ENCODE data around the gene USO1. TPM values are rescaled to one million over a fixed set of nuclear protein-coding genes. Genes with fewer than 3 reads are reported as not detected.
"Not testable (repeated sequence)": the region's sequence is repeated elsewhere in the genome, so short reads cannot be mapped to it uniquely, and the experiment has no call there.

Gene USO1
- total RNA-seq, 1 donor from 2014 or later, result 48.5 TPM

- Mint-ChIP-seq H3K9me3 (ENCODE audit: unreplicated experiment) (no peaks in the 10 kb centered on the region), H3K27ac (ENCODE audit: unreplicated experiment) (peak overlapping the region; percentile 13), H3K27me3 (ENCODE audit: unreplicated experiment) (no peaks in the 10 kb centered on the region), H3K36me3 (ENCODE audit: low read depth, unreplicated experiment) (no peaks in the 10 kb centered on the region), H3K4me1 (ENCODE audit: unreplicated experiment) (peaks cover 21% of the 10 kb centered on the region), H3K4me3 (ENCODE audit: unreplicated experiment) (no peak overlapping the region)
- no peak for TF ChIP-seq CTCF (IDR thresholded peaks at IDR 0.05; ENCODE audit: unreplicated experiment)
- no peak for DNase-seq (ENCODE audit: low spot score)
These were observed 119.8 kb downstream of the USO1 start for GRCh38 chr4:75844151-75844662.

GRCh38 chr4:75845992-75846391, 121.6 kb downstream of the USO1 start:
- Mint-ChIP-seq H3K27me3 (ENCODE audit: unreplicated experiment) (no peaks in the 10 kb centered on the region), H3K36me3 (ENCODE audit: low read depth, unreplicated experiment) (no peaks in the 10 kb centered on the region), H3K27ac (ENCODE audit: unreplicated experiment) (no peak overlapping the region), H3K4me1 (ENCODE audit: unreplicated experiment) (peaks cover 26% of the 10 kb centered on the region), H3K9me3 (ENCODE audit: unreplicated experiment) (no peaks in the 10 kb centered on the region), H3K4me3 (ENCODE audit: unreplicated experiment) (no peak overlapping the region)
- no peak for DNase-seq (ENCODE audit: low spot score)
- TF ChIP-seq CTCF (IDR thresholded peaks at IDR 0.05; ENCODE audit: unreplicated experiment), result no peak

- Mint-ChIP-seq H3K27ac (ENCODE audit: unreplicated experiment) (peak overlapping the region; percentile 48), H3K4me1 (ENCODE audit: unreplicated experiment) (peaks cover 16% of the 10 kb centered on the region)
- H3K4me3 Mint-ChIP-seq (ENCODE audit: unreplicated experiment); H3K9me3 Mint-ChIP-seq (ENCODE audit: unreplicated experiment); H3K27me3 Mint-ChIP-seq (ENCODE audit: unreplicated experiment); H3K36me3 Mint-ChIP-seq (ENCODE audit: low read depth, unreplicated experiment): not testable (repeated sequence)
- peak; percentile 72 for TF ChIP-seq CTCF (IDR thresholded peaks at IDR 0.05; ENCODE audit: unreplicated experiment)
- peak; percentile 12 for DNase-seq (ENCODE audit: low spot score)
These were observed 123.9 kb downstream of the USO1 start for GRCh38 chr4:75848171-75848760.

- no peak for TF ChIP-seq CTCF (IDR thresholded peaks at IDR 0.05; ENCODE audit: unreplicated experiment)
- Mint-ChIP-seq H3K4me1 (ENCODE audit: unreplicated experiment) (peaks cover 16% of the 10 kb centered on the region), H3K27ac (ENCODE audit: unreplicated experiment) (no peak overlapping the region), H3K27me3 (ENCODE audit: unreplicated experiment) (peaks cover 4% of the 10 kb centered on the region), H3K36me3 (ENCODE audit: low read depth, unreplicated experiment) (no peaks in the 10 kb centered on the region), H3K9me3 (ENCODE audit: unreplicated experiment) (no peaks in the 10 kb centered on the region), H3K4me3 (ENCODE audit: unreplicated experiment) (no peak overlapping the region)
- no peak for DNase-seq (ENCODE audit: low spot score)
These were observed 124.5 kb downstream of the USO1 start for GRCh38 chr4:75848891-75849290.

- H3K36me3 Mint-ChIP-seq (ENCODE audit: low read depth, unreplicated experiment), result no peaks in the 10 kb centered on the region
- no peaks in the 10 kb centered on the region for H3K9me3 Mint-ChIP-seq (ENCODE audit: unreplicated experiment)
- H3K27ac Mint-ChIP-seq (ENCODE audit: unreplicated experiment), result peak overlapping the region; percentile 86
- H3K4me1 Mint-ChIP-seq (ENCODE audit: unreplicated experiment), result peaks cover 13% of the 10 kb centered on the region
- H3K4me3 Mint-ChIP-seq (ENCODE audit: unreplicated experiment), result no peak overlapping the region
- peaks cover 5% of the 10 kb centered on the region for H3K27me3 Mint-ChIP-seq (ENCODE audit: unreplicated experiment)
- DNase-seq (ENCODE audit: low spot score), result peak; percentile 50
- TF ChIP-seq CTCF (IDR thresholded peaks at IDR 0.05; ENCODE audit: unreplicated experiment), result no peak
These were observed 125.1 kb downstream of the USO1 start for GRCh38 chr4:75849461-75849860.

All from endothelial cell (in vitro differentiated cells).